Measurements from ENCODE around the gene HDDC2. TPM values are rescaled to one million over a fixed set of nuclear protein-coding genes. Genes with fewer than 3 reads are reported as not detected.

HDDC2 gene
- total and polyA plus RNA-seq, 2 experiments from 2014 or later = 55.1 to 83.2 TPM

GRCh38 chr6:125310994-125311649, 9.4 kb upstream of the HDDC2 start:
- H3K27ac ChIP-seq = no peak overlapping the region
- H3K36me3 ChIP-seq (ENCODE audit: low read depth) = no peaks in the 10 kb centered on the region
- no peaks in the 10 kb centered on the region for H3K79me2 ChIP-seq (ENCODE audit: insufficient read depth)
- no peaks in the 10 kb centered on the region for H4K20me1 ChIP-seq (ENCODE audit: insufficient read depth)
- no peaks in the 10 kb centered on the region for H3F3A ChIP-seq (ENCODE audit: insufficient read depth)
- in situ Hi-C loops (cut with MboI) = loop anchor here (5.0 kb wide), 1 partner anchor 451 kb away; no protein-coding TSS in a partner anchor
- H3K27me3 ChIP-seq (replicated peaks; ENCODE audit: insufficient read depth) = peaks cover 2% of the 10 kb centered on the region; the same call in 1 of the 2 replicates
- no peaks in the 10 kb centered on the region for H3K4me1 ChIP-seq (ENCODE audit: insufficient read depth)
- TF ChIP-seq EZH2phosphoT487 (IDR thresholded peaks at IDR 0.05; ENCODE audit: insufficient read depth, low read depth) (no peak), EZH2 (IDR thresholded peaks at IDR 0.05; ENCODE audit: insufficient read depth, poor library complexity, severe bottlenecking) (no peak)
- H3K9ac ChIP-seq = no peak overlapping the region
- H3K4me3 ChIP-seq = no peak overlapping the region
- no peaks in the 10 kb centered on the region for H3K9me2 ChIP-seq (ENCODE audit: insufficient read depth)
- WGBS, 2 experiments (ENCODE audit: low coverage in 1 of 2, low lambda C conversion rate in 2 of 2, missing lambda C conversion rate in 2 of 2) = 39 to 45% methylated on average over 7 of the region's 7 CpGs
- no peak overlapping the region for H2AFZ ChIP-seq
- no peaks in the 10 kb centered on the region for H3K9me3 ChIP-seq (ENCODE audit: low read depth)
- no peak overlapping the region for H3K4me2 ChIP-seq (ENCODE audit: unreplicated experiment)
- peak; percentile 78 for DNase-seq

- Histone ChIP-seq H3K9me3 (ENCODE audit: low read depth) (no peaks in the 10 kb centered on the region), H3K27me3 (replicated peaks; ENCODE audit: insufficient read depth) (peaks cover 6% of the 10 kb centered on the region; the same call in 1 of the 2 replicates), H3K4me1 (ENCODE audit: insufficient read depth) (no peaks in the 10 kb centered on the region), H2AFZ (no peak overlapping the region), H4K20me1 (ENCODE audit: insufficient read depth) (no peaks in the 10 kb centered on the region), H3K4me3 (no peak overlapping the region), H3K9me2 (ENCODE audit: insufficient read depth) (no peaks in the 10 kb centered on the region), H3K79me2 (ENCODE audit: insufficient read depth) (no peaks in the 10 kb centered on the region), H3F3A (ENCODE audit: insufficient read depth) (0 out of 2 replicates have a peak, but pooled peaks cover under 1% of the 10 kb centered on the region), H3K4me2 (ENCODE audit: unreplicated experiment) (no peak overlapping the region), H3K9ac (no peak overlapping the region), H3K36me3 (ENCODE audit: low read depth) (no peaks in the 10 kb centered on the region), H3K27ac (no peak overlapping the region)
- in situ Hi-C loops (cut with MboI) = loop anchor here (10.0 kb wide), 2 partner anchors 433 to 647 kb away; partner anchors contain the start of gene HINT3
- WGBS, 2 experiments (ENCODE audit: low coverage in 1 of 2, low lambda C conversion rate in 2 of 2, missing lambda C conversion rate in 2 of 2) = 54 to 60% methylated on average over 6 of the region's 6 CpGs
- TF ChIP-seq EZH2phosphoT487 (IDR thresholded peaks at IDR 0.05; ENCODE audit: insufficient read depth, low read depth) (no peak), EZH2 (IDR thresholded peaks at IDR 0.05; ENCODE audit: insufficient read depth, poor library complexity, severe bottlenecking) (no peak)
- no peak for DNase-seq
Measured at GRCh38 chr6:125307964-125308615, 6.3 kb upstream of the HDDC2 start.

GRCh38 chr6:125307150-125307838, 5.5 kb upstream of the HDDC2 start:
- no peak overlapping the region for H3K9ac ChIP-seq
- H3K36me3 ChIP-seq (ENCODE audit: low read depth) = no peaks in the 10 kb centered on the region
- H2AFZ ChIP-seq = no peak overlapping the region
- H3K79me2 ChIP-seq (ENCODE audit: insufficient read depth) = no peaks in the 10 kb centered on the region
- peaks cover 9% of the 10 kb centered on the region for H3F3A ChIP-seq (ENCODE audit: insufficient read depth)
- H3K4me2 ChIP-seq (ENCODE audit: unreplicated experiment) = no peak overlapping the region
- H3K9me3 ChIP-seq (ENCODE audit: low read depth) = no peaks in the 10 kb centered on the region
- no peak for TF ChIP-seq EZH2phosphoT487 (IDR thresholded peaks at IDR 0.05; ENCODE audit: insufficient read depth, low read depth)
- TF ChIP-seq EZH2 (IDR thresholded peaks at IDR 0.05; ENCODE audit: insufficient read depth, poor library complexity, severe bottlenecking) = no peak
- no peaks in the 10 kb centered on the region for H4K20me1 ChIP-seq (ENCODE audit: insufficient read depth)
- in situ Hi-C loops (cut with MboI) = loop anchor here (10.0 kb wide), 2 partner anchors 432 to 648 kb away; partner anchors contain the start of gene HINT3
- H3K4me1 ChIP-seq (ENCODE audit: insufficient read depth) = no peaks in the 10 kb centered on the region
- DNase-seq = peak; percentile 55
- peaks cover 6% of the 10 kb centered on the region; the same call in 1 of the 2 replicates for H3K27me3 ChIP-seq (replicated peaks; ENCODE audit: insufficient read depth)
- WGBS, 2 experiments (ENCODE audit: low coverage in 1 of 2, low lambda C conversion rate in 2 of 2, missing lambda C conversion rate in 2 of 2) = 84 to 85% methylated on average over 6 of the region's 6 CpGs
- no peak overlapping the region for H3K27ac ChIP-seq
- H3K9me2 ChIP-seq (ENCODE audit: insufficient read depth) = no peaks in the 10 kb centered on the region
- H3K4me3 ChIP-seq = no peak overlapping the region

GRCh38 chr6:125306756-125307149, 5.0 kb upstream of the HDDC2 start:
- H3K4me2 ChIP-seq (ENCODE audit: unreplicated experiment) = no peak overlapping the region
- no peaks in the 10 kb centered on the region for H3K4me1 ChIP-seq (ENCODE audit: insufficient read depth)
- WGBS, 2 experiments (ENCODE audit: low coverage in 1 of 2, low lambda C conversion rate in 2 of 2, missing lambda C conversion rate in 2 of 2) = 44 to 49% methylated on average over 3 of the region's 3 CpGs
- H3K36me3 ChIP-seq (ENCODE audit: low read depth) = no peaks in the 10 kb centered on the region
- no peak overlapping the region for H3K27ac ChIP-seq
- DNase-seq = no peak
- no peak overlapping the region for H3K4me3 ChIP-seq
- H3F3A ChIP-seq (ENCODE audit: insufficient read depth) = peaks cover 13% of the 10 kb centered on the region
- H3K27me3 ChIP-seq (replicated peaks; ENCODE audit: insufficient read depth) = peaks cover 6% of the 10 kb centered on the region; the same call in 1 of the 2 replicates
- no peak for TF ChIP-seq EZH2 (IDR thresholded peaks at IDR 0.05; ENCODE audit: insufficient read depth, poor library complexity, severe bottlenecking)
- TF ChIP-seq EZH2phosphoT487 (IDR thresholded peaks at IDR 0.05; ENCODE audit: insufficient read depth, low read depth) = no peak
- no peak overlapping the region for H3K9ac ChIP-seq
- in situ Hi-C loops (cut with MboI) = loop anchor here (10.0 kb wide), 2 partner anchors 432 to 648 kb away; partner anchors contain the start of gene HINT3
- H3K9me2 ChIP-seq (ENCODE audit: insufficient read depth) = no peaks in the 10 kb centered on the region
- no peaks in the 10 kb centered on the region for H4K20me1 ChIP-seq (ENCODE audit: insufficient read depth)
- H2AFZ ChIP-seq = no peak overlapping the region
- no peaks in the 10 kb centered on the region for H3K9me3 ChIP-seq (ENCODE audit: low read depth)
- H3K79me2 ChIP-seq (ENCODE audit: insufficient read depth) = no peaks in the 10 kb centered on the region

Data from GM23248 (cell line).